Body of pancreas (tissue), 4 donors: ENCODE results near the gene PRSS36.

ENCODE experiments used
- POLR2A ChIP-seq, 3 donors: fragments of 450-650 bp; IDR thresholded peaks; one replicate each; pipeline ENCODE4 v1.6.1; 2016; ENCODE audit warnings: antibody characterized with exemption in 3 of 3, mild to moderate bottlenecking in 2 of 3
- TF ChIP-seq, protein P1 (sequence below), 7 experiments: fragments of 450-650 bp in 4 of 7; fragments of 200-600 bp in 3 of 7; sonication (generic) in 3 of 7; IDR thresholded peaks; one replicate each; pipeline ENCODE4 v1.5.1; 2016 to 2019; ENCODE audit warnings: antibody characterized with exemption in 7 of 7

DNA sequence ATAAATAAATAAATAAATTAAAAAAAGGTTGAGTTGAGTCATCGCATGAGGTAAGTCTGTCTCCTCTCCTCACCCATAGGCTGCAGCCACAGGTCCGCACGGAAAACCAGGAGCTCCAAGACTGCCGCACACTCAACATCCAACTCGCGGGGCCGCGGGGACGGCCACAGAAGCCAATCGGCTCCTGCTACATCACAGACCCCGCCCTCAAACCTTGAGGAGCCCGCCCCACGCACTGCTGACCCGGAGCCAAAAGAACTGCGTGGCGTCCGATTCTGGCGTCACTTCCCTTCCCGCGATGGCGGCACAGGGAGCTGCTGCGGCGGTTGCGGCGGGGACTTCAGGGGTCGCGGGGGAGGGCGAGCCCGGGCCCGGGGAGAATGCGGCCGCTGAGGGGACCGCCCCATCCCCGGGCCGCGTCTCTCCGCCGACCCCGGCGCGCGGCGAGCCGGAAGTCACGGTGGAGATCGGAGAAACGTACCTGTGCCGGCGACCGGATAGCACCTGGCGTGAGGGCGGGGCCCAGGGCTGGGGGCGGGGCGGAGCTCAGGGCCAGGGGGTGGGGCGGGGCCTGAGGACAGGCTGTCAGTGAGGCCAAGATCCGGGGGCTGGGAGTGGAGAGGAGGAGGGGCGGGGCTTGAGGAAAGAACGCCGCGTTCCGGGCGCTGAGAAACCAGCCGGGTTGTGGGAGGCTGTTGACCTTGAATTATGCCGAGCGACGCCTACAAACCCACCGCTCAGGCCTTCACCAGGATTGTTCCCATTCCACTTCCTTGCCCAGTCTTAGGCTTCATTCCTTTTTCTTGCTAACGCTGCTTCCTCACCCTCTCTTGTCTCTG is 32.3 kb downstream of the PRSS36 start, which contains the start of gene KAT8:
- TF ChIP-seq, protein P1, sequence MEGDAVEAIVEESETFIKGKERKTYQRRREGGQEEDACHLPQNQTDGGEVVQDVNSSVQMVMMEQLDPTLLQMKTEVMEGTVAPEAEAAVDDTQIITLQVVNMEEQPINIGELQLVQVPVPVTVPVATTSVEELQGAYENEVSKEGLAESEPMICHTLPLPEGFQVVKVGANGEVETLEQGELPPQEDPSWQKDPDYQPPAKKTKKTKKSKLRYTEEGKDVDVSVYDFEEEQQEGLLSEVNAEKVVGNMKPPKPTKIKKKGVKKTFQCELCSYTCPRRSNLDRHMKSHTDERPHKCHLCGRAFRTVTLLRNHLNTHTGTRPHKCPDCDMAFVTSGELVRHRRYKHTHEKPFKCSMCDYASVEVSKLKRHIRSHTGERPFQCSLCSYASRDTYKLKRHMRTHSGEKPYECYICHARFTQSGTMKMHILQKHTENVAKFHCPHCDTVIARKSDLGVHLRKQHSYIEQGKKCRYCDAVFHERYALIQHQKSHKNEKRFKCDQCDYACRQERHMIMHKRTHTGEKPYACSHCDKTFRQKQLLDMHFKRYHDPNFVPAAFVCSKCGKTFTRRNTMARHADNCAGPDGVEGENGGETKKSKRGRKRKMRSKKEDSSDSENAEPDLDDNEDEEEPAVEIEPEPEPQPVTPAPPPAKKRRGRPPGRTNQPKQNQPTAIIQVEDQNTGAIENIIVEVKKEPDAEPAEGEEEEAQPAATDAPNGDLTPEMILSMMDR (IDR thresholded peaks at IDR 0.05): peak in 1 of 7 experiments; percentile 2
- TF ChIP-seq POLR2A (IDR thresholded peaks at IDR 0.05): peak; percentile 91 to 94 (median 92)
